ENCODE results near the gene FGR.

- TF ChIP-seq EZH2 (IDR thresholded peaks at IDR 0.05): no peak
- no peak for TF ChIP-seq POLR2AphosphoS5 (IDR thresholded peaks at IDR 0.05; ENCODE audit: borderline replicate concordance, low read depth, low read length)
These were observed 35.1 kb downstream of the FGR start for GRCh38 chr1:27599605-27600497.
